GM21786 (cell line): ENCODE results near the gene SYNM.

ENCODE experiments used
- ATAC-seq: cut with Tn5 transposase; IDR thresholded peaks from one replicate; pipeline ENCODE4 v1.9.1; 2021; ENCODE audit not compliant: unreplicated experiment

SYNM gene

GRCh38 chr15:99137111-99137546, 32.2 kb downstream of the SYNM start:
- no peak for ATAC-seq

GRCh38 chr15:99137877-99138276, 33.0 kb downstream of the SYNM start:
- no peak for ATAC-seq

- ATAC-seq, result no peak
Measured at GRCh38 chr15:99138491-99138982, 33.7 kb downstream of the SYNM start.

GRCh38 chr15:99139276-99139675, 34.4 kb downstream of the SYNM start:
- no peak for ATAC-seq

GRCh38 chr15:99140590-99140989, 35.7 kb downstream of the SYNM start:
- ATAC-seq, result no peak

GRCh38 chr15:99141943-99142342, 37.1 kb downstream of the SYNM start:
- no peak for ATAC-seq

GRCh38 chr15:99142562-99142961, 37.7 kb downstream of the SYNM start:
- ATAC-seq, result no peak

- ATAC-seq, result no peak
Measured at GRCh38 chr15:99143242-99143641, 38.4 kb downstream of the SYNM start.

GRCh38 chr15:99143655-99144610, 39.1 kb downstream of the SYNM start:
- no peak for ATAC-seq

GRCh38 chr15:99145005-99145404, 40.1 kb downstream of the SYNM start:
- no peak for ATAC-seq

GRCh38 chr15:99145778-99146177, 40.9 kb downstream of the SYNM start:
- no peak for ATAC-seq

- no peak for ATAC-seq
Measured at GRCh38 chr15:99146661-99147060, 41.8 kb downstream of the SYNM start.

GRCh38 chr15:99148851-99149276, 44.0 kb downstream of the SYNM start:
- no peak for ATAC-seq

- ATAC-seq, result no peak
Measured at GRCh38 chr15:99149366-99149765, 44.5 kb downstream of the SYNM start.

- no peak for ATAC-seq
Measured at GRCh38 chr15:99151156-99151555, 46.3 kb downstream of the SYNM start.

GRCh38 chr15:99153026-99153535, 48.2 kb downstream of the SYNM start:
- no peak for ATAC-seq

GRCh38 chr15:99154271-99154670, 49.4 kb downstream of the SYNM start:
- ATAC-seq, result no peak

- no peak for ATAC-seq
Measured at GRCh38 chr15:99155961-99156443, 51.1 kb downstream of the SYNM start.

- no peak for ATAC-seq
Measured at GRCh38 chr15:99157456-99157855, 52.6 kb downstream of the SYNM start.

- ATAC-seq, result no peak
Measured at GRCh38 chr15:99158626-99159412, 53.9 kb downstream of the SYNM start.
